ENCODE results near the gene HIC1.

The HIC1 gene

GRCh38 chr17:2025622-2026309 lies 29.1 kb upstream of the HIC1 start:
- no peak for DNase-seq

GRCh38 chr17:2027528-2028233 lies 27.2 kb upstream of the HIC1 start:
- DNase-seq: no peak

- DNase-seq: no peak
Observed at GRCh38 chr17:2028234-2028614, 26.7 kb upstream of the HIC1 start.

- DNase-seq: no peak
Observed at GRCh38 chr17:2028737-2029136, 26.2 kb upstream of the HIC1 start.

GRCh38 chr17:2029911-2030778 lies 24.8 kb upstream of the HIC1 start, which contains the start of gene DPH1:
Gene DPH1, plus strand, starts transcription at chr17:2030153. Its CDS starts 17 bp downstream, at chr17:2030170.
- DNase-seq: peak; percentile 42

GRCh38 chr17:2030779-2031163 lies 24.1 kb upstream of the HIC1 start:
- no peak for DNase-seq

GRCh38 chr17:2033153-2033552 lies 21.8 kb upstream of the HIC1 start:
- DNase-seq: no peak

GRCh38 chr17:2034157-2034556 lies 20.7 kb upstream of the HIC1 start:
- DNase-seq: no peak

- DNase-seq: no peak
Observed at GRCh38 chr17:2034806-2035540, 19.9 kb upstream of the HIC1 start.

- DNase-seq: no peak
Observed at GRCh38 chr17:2035541-2036488, 19.1 kb upstream of the HIC1 start.

- DNase-seq: no peak
Observed at GRCh38 chr17:2037155-2037554, 17.7 kb upstream of the HIC1 start.

GRCh38 chr17:2040219-2040827 lies 14.6 kb upstream of the HIC1 start:
- no peak for DNase-seq

- no peak for DNase-seq
Observed at GRCh38 chr17:2040942-2041560, 13.9 kb upstream of the HIC1 start.

- peak; percentile 79 for DNase-seq
Observed at GRCh38 chr17:2041561-2042389, 13.1 kb upstream of the HIC1 start, which contains the start of gene OVCA2. Gene OVCA2, plus strand, starts transcription at chr17:2042022. Its CDS starts 26 bp downstream, at chr17:2042048.

- DNase-seq: no peak
Observed at GRCh38 chr17:2042390-2042847, 12.5 kb upstream of the HIC1 start.

- no peak for DNase-seq
Observed at GRCh38 chr17:2042933-2043332, 12.0 kb upstream of the HIC1 start.

GRCh38 chr17:2043785-2044184 lies 11.1 kb upstream of the HIC1 start:
- DNase-seq: no peak

- DNase-seq: no peak
Observed at GRCh38 chr17:2044263-2044894, 10.5 kb upstream of the HIC1 start.

- DNase-seq: no peak
Observed at GRCh38 chr17:2047590-2047989, 7.3 kb upstream of the HIC1 start.
